Lower lobe of right lung (tissue), 2 donors: ENCODE data around the gene ZNF761. TPM values are rescaled to one million over a fixed set of nuclear protein-coding genes. Genes with fewer than 3 reads are reported as not detected.
A peak's percentile ranks its signal among the peaks of the same experiment; 100 is the strongest.

Source experiments
- ATAC-seq, 2 donors: fragments of 200-7000 bp; cut with Tn5 transposase; one replicate each; pipeline ENCODE4 v1.9.1; 2020 to 2022; ENCODE audit warnings: mild to moderate bottlenecking in 2 of 2, moderate library complexity in 2 of 2
- DNase-seq: peaks from one replicate; pipeline ENCODE4 v3.0.0-alpha.2; 2020
- H3K27ac ChIP-seq: fragments of 200-600 bp; one replicate; pipeline ENCODE4 v1.8.0; 2022
- H3K27me3 ChIP-seq: fragments of 200-600 bp; one replicate; pipeline ENCODE4 v1.8.0; 2022; ENCODE audit warnings: low read depth
- H3K36me3 ChIP-seq: fragments of 200-600 bp; one replicate; pipeline ENCODE4 v1.8.0; 2022; ENCODE audit warnings: mild to moderate bottlenecking
- H3K4me1 ChIP-seq: fragments of 200-600 bp; one replicate; pipeline ENCODE4 v1.8.0; 2022
- H3K4me3 ChIP-seq: fragments of 200-600 bp; one replicate; pipeline ENCODE4 v1.8.0; 2022; ENCODE audit warnings: mild to moderate bottlenecking
- H3K9me3 ChIP-seq: fragments of 200-600 bp; one replicate; pipeline ENCODE4 v1.8.0; 2022
- intact Hi-C: fragments of 100-400 bp; cut with DNase I; formaldehyde crosslinking; loops from one replicate; pipeline ENCODE4 v1.11.0; 2022
- long read RNA-seq: library from polyadenylated mRNA; unstranded; transcript quantifications from one replicate; pipeline ENCODE4 v2.0.0, GENCODE V29; 2021
- total RNA-seq: library from RNA; stranded (reverse); fragmentation: NEBNext Ultra II Directional; extraction: Animal tissue kit (Norgen Biotek cat#: 25700); gene quantifications from one replicate; pipeline ENCODE4 v1.2.1, GENCODE V29; 2021
- TF ChIP-seq, protein P1 (sequence below): fragments of 200-600 bp; IDR thresholded peaks from one replicate; pipeline ENCODE4 v1.8.0; 2022; ENCODE audit warnings: antibody characterized with exemption, mild to moderate bottlenecking
- donor health status: DM: no; HTN: yes; CAD: no; lungs with severe emphysema.

ZNF761 gene
- 14.7 TPM for total RNA-seq
- long read RNA-seq, partial matches to known transcripts, result 1 of 1 reads
- long read RNA-seq, other reads (novel, unspliced or antisense), result 0 of 1 reads

DNA sequence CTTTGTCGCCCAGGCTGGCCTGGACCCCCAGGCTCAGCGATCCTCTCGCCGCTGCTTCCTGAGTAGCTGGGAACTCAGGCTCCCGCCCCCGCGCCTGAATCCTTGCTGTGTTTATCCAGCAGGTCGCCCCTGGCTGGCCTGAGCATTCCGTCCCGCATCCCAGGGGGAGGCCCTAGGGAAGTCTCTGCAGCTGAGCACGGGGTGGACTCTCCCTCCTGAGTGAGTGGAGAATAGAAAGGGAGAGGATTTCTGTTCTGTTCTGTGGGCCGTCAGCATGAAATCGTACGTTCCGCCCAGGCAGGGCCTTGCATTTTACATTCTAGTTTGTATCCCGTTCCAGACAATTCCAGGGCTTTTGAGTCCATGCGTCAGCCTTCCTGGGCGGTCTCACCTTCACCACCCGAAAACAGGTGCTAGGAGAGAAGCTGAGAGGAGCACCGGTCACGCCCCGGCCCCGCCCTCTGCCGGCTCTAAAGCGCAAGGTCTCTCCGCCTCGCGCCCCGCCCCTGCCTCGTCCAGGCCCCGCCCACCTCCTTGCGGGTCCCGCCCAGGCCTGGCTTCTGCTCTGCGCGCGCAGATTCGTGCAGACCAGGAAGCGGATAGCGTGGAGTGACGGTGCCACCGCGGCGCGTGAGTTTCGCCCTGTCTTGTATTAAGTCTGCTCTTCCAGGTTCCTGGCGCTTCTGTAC is at the start of gene ZNF761:
TSS of gene ZNF761 (plus strand) at position 586 of the 689 bp plus-strand sequence. CDS start 15,285 bp downstream, outside the sequence.
- peak; percentile 98 for DNase-seq
- Histone ChIP-seq H3K4me3 (peak within 1 kb of the TSS; percentile 85), H3K27ac (peak within 1 kb of the TSS; percentile 85), H3K9me3 (no peaks in the 10 kb centered on the region), H3K4me1 (peaks cover 14% of the 10 kb centered on the region), H3K36me3 (peaks cover 16% of the 10 kb centered on the region), H3K27me3 (no peaks in the 10 kb centered on the region)
- intact Hi-C loops, result no loop called here
- ATAC-seq, result peak; percentile 100
- TF ChIP-seq, protein P1, sequence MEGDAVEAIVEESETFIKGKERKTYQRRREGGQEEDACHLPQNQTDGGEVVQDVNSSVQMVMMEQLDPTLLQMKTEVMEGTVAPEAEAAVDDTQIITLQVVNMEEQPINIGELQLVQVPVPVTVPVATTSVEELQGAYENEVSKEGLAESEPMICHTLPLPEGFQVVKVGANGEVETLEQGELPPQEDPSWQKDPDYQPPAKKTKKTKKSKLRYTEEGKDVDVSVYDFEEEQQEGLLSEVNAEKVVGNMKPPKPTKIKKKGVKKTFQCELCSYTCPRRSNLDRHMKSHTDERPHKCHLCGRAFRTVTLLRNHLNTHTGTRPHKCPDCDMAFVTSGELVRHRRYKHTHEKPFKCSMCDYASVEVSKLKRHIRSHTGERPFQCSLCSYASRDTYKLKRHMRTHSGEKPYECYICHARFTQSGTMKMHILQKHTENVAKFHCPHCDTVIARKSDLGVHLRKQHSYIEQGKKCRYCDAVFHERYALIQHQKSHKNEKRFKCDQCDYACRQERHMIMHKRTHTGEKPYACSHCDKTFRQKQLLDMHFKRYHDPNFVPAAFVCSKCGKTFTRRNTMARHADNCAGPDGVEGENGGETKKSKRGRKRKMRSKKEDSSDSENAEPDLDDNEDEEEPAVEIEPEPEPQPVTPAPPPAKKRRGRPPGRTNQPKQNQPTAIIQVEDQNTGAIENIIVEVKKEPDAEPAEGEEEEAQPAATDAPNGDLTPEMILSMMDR, result peak; percentile 48

DNA sequence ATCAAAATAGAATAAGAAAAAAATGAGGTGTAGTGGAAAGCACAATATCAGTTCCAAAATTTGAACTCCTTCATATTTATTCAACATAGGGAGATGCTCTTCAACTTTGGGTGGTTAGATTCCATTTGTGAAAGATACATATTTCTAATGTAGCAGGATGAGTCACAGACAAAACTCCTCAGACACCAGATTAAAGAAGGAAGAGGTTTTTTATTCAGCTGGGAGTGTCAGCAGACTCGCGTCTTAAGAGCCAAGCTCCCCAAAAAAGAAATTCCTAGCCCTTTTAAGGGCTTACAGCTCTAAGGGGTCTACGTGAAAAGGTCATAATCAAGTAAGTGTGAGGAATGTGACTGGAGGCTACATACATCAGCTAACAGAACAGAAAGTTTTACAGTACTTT is 43.6 kb upstream of the ZNF761 start:
- no peaks in the 10 kb centered on the region for H3K4me1 ChIP-seq
- no peak overlapping the region for H3K27ac ChIP-seq
- no peak for ATAC-seq
- intact Hi-C loops, result no loop called here
- DNase-seq, result no peak
- H3K27me3 ChIP-seq, result no peaks in the 10 kb centered on the region
- TF ChIP-seq, protein P1, result no peak
- H3K36me3 ChIP-seq, result no peaks in the 10 kb centered on the region
- no peak overlapping the region for H3K4me3 ChIP-seq
- H3K9me3 ChIP-seq, result peaks cover 28% of the 10 kb centered on the region

DNA sequence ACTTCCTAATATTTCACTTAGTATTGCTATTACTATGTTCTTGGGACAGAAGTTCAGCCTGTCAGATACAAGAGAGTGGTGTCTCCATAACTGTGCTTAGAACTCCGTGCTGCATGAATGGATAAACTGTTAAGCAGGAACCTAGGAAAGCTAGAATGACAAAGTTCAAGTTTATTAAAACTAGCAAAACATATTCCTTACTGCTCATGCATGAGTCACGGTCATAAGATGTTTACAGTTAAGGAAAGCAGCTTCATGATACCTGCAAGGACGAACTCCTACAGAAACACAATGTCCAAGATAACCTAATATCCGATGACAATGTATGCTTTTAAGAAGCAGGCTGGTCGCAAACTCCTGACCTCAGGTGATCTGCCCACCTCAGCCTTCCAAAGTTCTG is 42.9 kb upstream of the ZNF761 start:
- Histone ChIP-seq H3K27me3 (no peaks in the 10 kb centered on the region), H3K27ac (no peak overlapping the region), H3K4me1 (no peaks in the 10 kb centered on the region), H3K9me3 (peaks cover 20% of the 10 kb centered on the region), H3K4me3 (no peak overlapping the region), H3K36me3 (no peaks in the 10 kb centered on the region)
- intact Hi-C loops, result no loop called here
- ATAC-seq (no peak), DNase-seq (no peak)
- TF ChIP-seq, protein P1, result no peak

DNA sequence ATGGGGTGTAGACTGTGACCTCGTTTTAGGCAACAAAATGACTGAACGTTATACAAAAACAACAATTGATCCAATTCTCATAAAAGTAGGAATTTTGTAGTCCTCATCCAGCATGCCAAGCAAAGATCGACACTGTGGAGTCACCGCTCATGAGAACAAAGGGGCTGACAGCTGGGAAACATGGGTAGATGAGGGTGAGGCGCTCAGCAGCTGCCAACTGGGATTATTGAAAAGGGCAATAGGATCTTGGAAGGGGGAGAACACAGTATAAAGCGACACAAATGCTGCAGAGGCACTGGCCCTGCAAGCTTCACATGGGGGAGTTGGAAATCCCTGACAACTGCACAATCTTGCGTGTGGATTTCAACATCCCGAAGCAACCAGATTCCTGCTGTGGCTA is 42.2 kb upstream of the ZNF761 start:
- H3K9me3 ChIP-seq, result peaks cover 15% of the 10 kb centered on the region
- no peaks in the 10 kb centered on the region for H3K36me3 ChIP-seq
- intact Hi-C loops, result no loop called here
- H3K4me1 ChIP-seq, result no peaks in the 10 kb centered on the region
- H3K4me3 ChIP-seq, result no peak overlapping the region
- TF ChIP-seq, protein P1, result no peak
- DNase-seq (no peak), ATAC-seq (no peak)
- H3K27me3 ChIP-seq, result no peaks in the 10 kb centered on the region
- H3K27ac ChIP-seq, result no peak overlapping the region

DNA sequence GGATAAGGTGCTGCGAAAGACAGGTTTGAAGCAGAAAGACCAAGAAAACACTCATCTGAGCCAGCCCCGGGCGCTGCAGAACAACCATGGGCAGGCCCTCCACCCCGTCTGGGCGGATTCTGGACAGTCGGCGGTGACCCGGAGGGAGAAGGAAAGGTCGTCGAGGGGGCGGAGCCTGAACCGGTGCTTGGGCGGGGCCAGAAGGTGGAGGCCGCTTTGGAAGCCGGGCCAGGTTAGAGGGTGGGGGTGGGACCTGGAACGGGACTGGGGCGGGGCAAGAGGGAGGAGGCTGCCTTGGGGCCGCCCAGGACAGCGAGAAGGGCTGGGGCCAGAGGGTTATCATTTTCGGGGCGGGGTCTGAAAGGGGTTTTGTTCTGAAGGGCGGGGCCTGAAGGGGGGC is 41.8 kb upstream of the ZNF761 start:
- H3K4me1 ChIP-seq, result no peaks in the 10 kb centered on the region
- no peak overlapping the region for H3K4me3 ChIP-seq
- no peak for ATAC-seq
- no peak for DNase-seq
- H3K9me3 ChIP-seq, result peaks cover 11% of the 10 kb centered on the region
- TF ChIP-seq, protein P1, result no peak
- no peaks in the 10 kb centered on the region for H3K27me3 ChIP-seq
- intact Hi-C loops, result no loop called here
- no peaks in the 10 kb centered on the region for H3K36me3 ChIP-seq
- H3K27ac ChIP-seq, result no peak overlapping the region
